Cardiac muscle cell (in vitro differentiated cells and primary cell): ENCODE results near the gene ZDHHC4. TPM values are rescaled to one million over a fixed set of nuclear protein-coding genes. Genes with fewer than 3 reads are reported as not detected.
A peak's percentile ranks its signal among the peaks of the same experiment; 100 is the strongest.

Experiments used
- DNase-seq, 2 donors: peaks; one replicate each; pipeline versions ENCODE4 v3.0.0 to v3.0.0-alpha.2; 2010 to 2017; ENCODE audit warnings: low read depth in 1 of 2, low spot score in 1 of 2
- H3K27ac ChIP-seq: fragments of 200-600 bp; sonication (generic); 2 replicates; pipeline ENCODE4 v1.5.1; 2016
- H3K27me3 ChIP-seq: fragments of 200-600 bp; sonication (generic); 2 replicates; pipeline ENCODE4 v1.6.0; 2016; ENCODE audit warnings: control low read depth
- H3K36me3 ChIP-seq: fragments of 200-600 bp; sonication (generic); 2 replicates; pipeline ENCODE4 v1.5.1; 2016; ENCODE audit warnings: control low read depth
- H3K4me1 ChIP-seq: fragments of 200-600 bp; sonication (generic); 2 replicates; pipeline ENCODE4 v1.8.1; 2017; ENCODE audit warnings: low read depth, mild to moderate bottlenecking, mixed run types
- H3K4me3 ChIP-seq: fragments of 200-600 bp; sonication (generic); 2 replicates; pipeline ENCODE4 v1.5.1; 2016; ENCODE audit warnings: mild to moderate bottlenecking
- H3K9me3 ChIP-seq: fragments of 200-600 bp; sonication (generic); 2 replicates; pipeline ENCODE4 v1.5.1; 2017; ENCODE audit warnings: low read depth, mild to moderate bottlenecking, control low read depth
- polyA plus RNA-seq: library from polyadenylated mRNA; unstranded; fragments of >200 nt; fragmentation: Nextera tagmentation; extraction: Ambion mirVana; gene quantifications from 2 replicates; pipeline ENCODE4 v1.2.1, GENCODE V29; 2016
- total RNA-seq: library from RNA; depleted of rRNA; stranded (reverse); fragments of >200 nt; gene quantifications from 2 replicates; pipeline ENCODE4 v1.2.3, GENCODE V29; 2016
- TF ChIP-seq, protein P1 (sequence below): IDR thresholded peaks from 2 replicates; pipeline ENCODE4 v1.5.1; 2012; ENCODE audit warnings: low read depth, mild to moderate bottlenecking, low read length

The ZDHHC4 gene
- total and polyA plus RNA-seq, 2 experiments from 2014 or later = 51.7 to 110 TPM

DNA sequence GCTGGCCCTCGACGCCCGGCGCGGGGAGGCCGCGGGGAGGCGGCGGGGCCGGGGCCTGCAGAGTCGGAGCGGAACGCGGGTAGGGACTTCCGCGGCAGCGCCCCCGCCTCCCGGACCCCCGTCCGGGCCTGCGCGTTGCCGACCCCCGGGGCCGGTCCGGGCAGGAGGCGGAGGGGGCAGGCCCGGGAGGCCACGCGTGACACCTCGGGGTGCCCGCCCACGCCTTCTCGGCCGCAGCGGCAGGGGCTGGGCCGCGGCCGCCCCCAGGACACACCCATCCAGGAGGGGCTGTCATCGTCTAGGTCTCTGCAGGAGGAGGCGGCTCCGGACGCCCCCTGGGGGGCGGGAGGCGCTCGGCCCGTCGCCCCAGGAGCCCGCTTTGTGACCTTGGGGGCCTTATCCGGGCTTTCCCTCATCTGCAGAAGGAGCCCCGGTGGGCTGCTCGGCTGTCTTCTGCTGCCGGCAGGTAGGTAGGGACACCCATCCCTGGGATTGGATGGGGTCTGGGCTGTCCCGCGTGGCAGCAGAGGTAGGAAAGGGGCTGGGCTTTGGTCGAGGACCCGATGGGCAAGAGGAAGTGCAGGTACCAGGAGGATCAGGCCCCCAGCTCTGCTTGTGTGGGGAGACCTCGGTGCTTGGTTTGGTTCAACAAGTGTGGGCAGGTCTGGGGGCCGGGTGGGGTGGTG is 60.4 kb downstream of the ZDHHC4 start:
- DNase-seq = peak; percentile 24 to 73
- Histone ChIP-seq H3K36me3 (peaks cover 10% of the 10 kb centered on the region), H3K9me3 (no peaks in the 10 kb centered on the region), H3K27ac (peak overlapping the region; percentile 50), H3K4me1 (peaks cover 11% of the 10 kb centered on the region), H3K27me3 (no peaks in the 10 kb centered on the region), H3K4me3 (peak overlapping the region; percentile 82)
- TF ChIP-seq, protein P1, sequence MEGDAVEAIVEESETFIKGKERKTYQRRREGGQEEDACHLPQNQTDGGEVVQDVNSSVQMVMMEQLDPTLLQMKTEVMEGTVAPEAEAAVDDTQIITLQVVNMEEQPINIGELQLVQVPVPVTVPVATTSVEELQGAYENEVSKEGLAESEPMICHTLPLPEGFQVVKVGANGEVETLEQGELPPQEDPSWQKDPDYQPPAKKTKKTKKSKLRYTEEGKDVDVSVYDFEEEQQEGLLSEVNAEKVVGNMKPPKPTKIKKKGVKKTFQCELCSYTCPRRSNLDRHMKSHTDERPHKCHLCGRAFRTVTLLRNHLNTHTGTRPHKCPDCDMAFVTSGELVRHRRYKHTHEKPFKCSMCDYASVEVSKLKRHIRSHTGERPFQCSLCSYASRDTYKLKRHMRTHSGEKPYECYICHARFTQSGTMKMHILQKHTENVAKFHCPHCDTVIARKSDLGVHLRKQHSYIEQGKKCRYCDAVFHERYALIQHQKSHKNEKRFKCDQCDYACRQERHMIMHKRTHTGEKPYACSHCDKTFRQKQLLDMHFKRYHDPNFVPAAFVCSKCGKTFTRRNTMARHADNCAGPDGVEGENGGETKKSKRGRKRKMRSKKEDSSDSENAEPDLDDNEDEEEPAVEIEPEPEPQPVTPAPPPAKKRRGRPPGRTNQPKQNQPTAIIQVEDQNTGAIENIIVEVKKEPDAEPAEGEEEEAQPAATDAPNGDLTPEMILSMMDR = peak; percentile 17

Other genes with a start within 250 kb of the ZDHHC4 start
- gene FAM220A, start 228.5 kb upstream of the ZDHHC4 start, total RNA-seq = 15.2 and 21.4 TPM in 2 replicates
- gene FAM220A, start 228.5 kb upstream of the ZDHHC4 start, polyA plus RNA-seq = 9.7 and 10.2 TPM in 2 replicates
- 48.9 and 66.4 TPM in 2 replicates for gene RAC1, start 202.9 kb upstream of the ZDHHC4 start, total RNA-seq
- gene RAC1, start 202.9 kb upstream of the ZDHHC4 start, polyA plus RNA-seq = 320 and 353 TPM in 2 replicates
- 20.9 and 22.3 TPM in 2 replicates for gene DAGLB, start 129.5 kb upstream of the ZDHHC4 start, total RNA-seq
- gene DAGLB, start 129.5 kb upstream of the ZDHHC4 start, polyA plus RNA-seq = 18.9 and 27.0 TPM in 2 replicates
- gene KDELR2, start 93.3 kb upstream of the ZDHHC4 start, total RNA-seq = 46.9 and 60.4 TPM in 2 replicates
- gene KDELR2, start 93.3 kb upstream of the ZDHHC4 start, polyA plus RNA-seq = 130 and 160 TPM in 2 replicates
- 0.07 and 0.24 TPM in 2 replicates for gene GRID2IP, start 26.0 kb upstream of the ZDHHC4 start, total RNA-seq
- 0.06 and 0.11 TPM in 2 replicates for gene GRID2IP, start 26.0 kb upstream of the ZDHHC4 start, polyA plus RNA-seq
- gene INTS15, start 12.6 kb downstream of the ZDHHC4 start, total RNA-seq = 28.5 and 37.8 TPM in 2 replicates
- 25.9 and 27.0 TPM in 2 replicates for gene INTS15, start 12.6 kb downstream of the ZDHHC4 start, polyA plus RNA-seq
- gene ZNF853, start 38.2 kb downstream of the ZDHHC4 start, total RNA-seq = 31.3 and 32.2 TPM in 2 replicates
- gene ZNF853, start 38.2 kb downstream of the ZDHHC4 start, polyA plus RNA-seq = 16.8 and 20.8 TPM in 2 replicates
- 21.3 and 40.6 TPM in 2 replicates for gene ZNF316, start 59.9 kb downstream of the ZDHHC4 start, total RNA-seq
- 24.9 and 26.6 TPM in 2 replicates for gene ZNF316, start 59.9 kb downstream of the ZDHHC4 start, polyA plus RNA-seq
- 24.1 and 31.6 TPM in 2 replicates for gene ZNF12, start 129.5 kb downstream of the ZDHHC4 start, total RNA-seq
- gene ZNF12, start 129.5 kb downstream of the ZDHHC4 start, polyA plus RNA-seq = 16.8 and 31.5 TPM in 2 replicates
- gene RSPH10B2, start 176.6 kb downstream of the ZDHHC4 start, total RNA-seq = 0.25 and 0.69 TPM in 2 replicates
- not detected in 2 replicates for gene RSPH10B2, start 176.6 kb downstream of the ZDHHC4 start, polyA plus RNA-seq
- gene CCZ1B, start 248.8 kb downstream of the ZDHHC4 start, total RNA-seq = 19.8 and 26.6 TPM in 2 replicates
- 32.9 and 36.5 TPM in 2 replicates for gene CCZ1B, start 248.8 kb downstream of the ZDHHC4 start, polyA plus RNA-seq